Stimulated activated CD8-positive, alpha-beta memory T cell treated with anti-CD3 and anti-CD28 coated beads, Interleukin-7, amount 100 ng/mL, for 4 hours (primary cell): ENCODE data around the gene IFITM2.

ENCODE experiments used
- DNase-seq, 2 donors: peaks; one replicate each; pipeline ENCODE4 v3.0.0-alpha.2; 2020; ENCODE audit warnings: low read depth in 2 of 2

The IFITM2 gene

DNA sequence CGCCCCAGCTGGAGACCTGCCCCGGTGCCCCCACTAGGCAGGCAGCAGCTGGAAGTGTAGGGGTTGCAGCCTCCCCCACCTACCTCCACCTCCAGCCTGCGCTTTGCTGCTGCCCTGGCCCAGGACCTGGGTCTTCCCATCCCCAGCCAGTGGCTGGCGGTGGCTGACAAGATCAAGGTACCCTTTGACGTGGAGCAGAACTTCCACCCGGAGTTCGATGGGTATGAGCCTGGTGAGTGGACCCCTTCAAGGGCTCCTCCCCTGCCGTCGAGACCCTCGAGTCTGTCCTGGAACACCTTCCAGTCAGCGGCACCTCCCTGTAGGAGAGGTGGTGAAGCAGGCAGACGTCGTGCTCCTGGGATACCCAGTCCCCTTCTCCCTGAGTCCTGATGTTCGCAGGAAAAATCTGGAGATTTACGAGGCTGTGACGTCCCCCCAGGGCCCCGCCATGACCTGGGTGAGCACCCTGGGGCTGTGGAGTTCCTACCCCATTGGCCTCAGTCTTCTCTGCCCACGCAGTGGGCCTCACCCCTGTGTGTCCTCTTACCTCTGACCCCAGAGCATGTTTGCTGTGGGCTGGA is 14.3 kb upstream of the IFITM2 start:
- DNase-seq = no peak

DNA sequence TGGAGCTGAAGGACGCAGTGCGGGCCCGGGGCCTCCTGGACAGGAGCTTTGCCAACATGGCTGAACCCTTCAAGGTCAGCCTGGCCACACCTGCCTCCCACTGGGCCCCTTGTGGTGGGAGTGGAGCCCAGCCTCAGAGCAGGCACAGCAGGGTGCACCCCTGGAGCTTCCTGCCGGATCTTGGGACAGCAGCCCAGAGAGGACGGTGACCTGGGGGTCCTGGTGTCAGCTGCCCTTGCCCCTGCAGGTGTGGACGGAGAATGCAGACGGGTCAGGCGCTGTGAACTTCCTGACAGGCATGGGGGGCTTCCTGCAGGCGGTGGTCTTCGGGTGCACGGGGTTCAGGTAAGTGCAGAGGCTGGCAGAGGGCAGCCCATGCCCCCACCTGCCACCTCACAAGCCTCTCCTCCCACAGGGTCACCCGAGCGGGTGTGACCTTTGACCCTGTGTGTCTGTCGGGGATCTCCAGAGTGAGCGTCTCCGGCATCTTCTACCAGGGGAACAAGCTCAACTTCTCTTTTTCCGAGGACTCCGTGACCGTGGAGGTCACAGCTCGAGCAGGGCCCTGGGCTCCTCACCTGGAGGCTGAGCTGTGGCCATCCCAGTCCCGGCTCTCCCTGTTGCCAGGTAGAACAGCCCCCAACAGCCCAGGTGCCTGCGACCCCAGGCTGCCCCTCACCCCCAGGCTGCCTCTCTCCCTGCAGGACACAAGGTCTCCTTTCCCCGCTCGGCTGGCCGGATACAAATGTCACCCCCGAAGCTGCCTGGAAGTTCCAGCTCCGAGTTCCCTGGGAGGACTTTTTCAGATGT is 13.6 kb upstream of the IFITM2 start:
- DNase-seq = no peak

DNA sequence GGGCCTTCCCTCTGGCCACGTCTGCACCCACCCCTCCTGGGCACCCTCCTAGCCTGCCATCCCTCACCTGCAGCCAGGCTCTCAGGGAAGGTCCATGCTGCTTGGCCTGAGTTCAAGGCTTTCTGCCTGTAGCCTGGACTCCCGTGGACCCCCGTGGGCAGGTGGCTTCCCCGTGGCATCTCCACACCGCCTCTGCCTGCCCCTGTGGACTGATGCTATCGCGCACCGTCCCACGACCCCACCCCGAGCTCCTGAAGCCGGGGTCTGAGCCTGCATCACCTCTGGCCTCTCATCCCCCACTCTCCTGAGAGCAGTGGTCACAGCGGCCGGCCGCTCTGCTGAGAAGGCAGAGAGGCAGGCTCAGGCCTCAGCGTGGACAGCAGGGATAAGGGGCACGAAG is 12.8 kb upstream of the IFITM2 start:
- DNase-seq = no peak

DNA sequence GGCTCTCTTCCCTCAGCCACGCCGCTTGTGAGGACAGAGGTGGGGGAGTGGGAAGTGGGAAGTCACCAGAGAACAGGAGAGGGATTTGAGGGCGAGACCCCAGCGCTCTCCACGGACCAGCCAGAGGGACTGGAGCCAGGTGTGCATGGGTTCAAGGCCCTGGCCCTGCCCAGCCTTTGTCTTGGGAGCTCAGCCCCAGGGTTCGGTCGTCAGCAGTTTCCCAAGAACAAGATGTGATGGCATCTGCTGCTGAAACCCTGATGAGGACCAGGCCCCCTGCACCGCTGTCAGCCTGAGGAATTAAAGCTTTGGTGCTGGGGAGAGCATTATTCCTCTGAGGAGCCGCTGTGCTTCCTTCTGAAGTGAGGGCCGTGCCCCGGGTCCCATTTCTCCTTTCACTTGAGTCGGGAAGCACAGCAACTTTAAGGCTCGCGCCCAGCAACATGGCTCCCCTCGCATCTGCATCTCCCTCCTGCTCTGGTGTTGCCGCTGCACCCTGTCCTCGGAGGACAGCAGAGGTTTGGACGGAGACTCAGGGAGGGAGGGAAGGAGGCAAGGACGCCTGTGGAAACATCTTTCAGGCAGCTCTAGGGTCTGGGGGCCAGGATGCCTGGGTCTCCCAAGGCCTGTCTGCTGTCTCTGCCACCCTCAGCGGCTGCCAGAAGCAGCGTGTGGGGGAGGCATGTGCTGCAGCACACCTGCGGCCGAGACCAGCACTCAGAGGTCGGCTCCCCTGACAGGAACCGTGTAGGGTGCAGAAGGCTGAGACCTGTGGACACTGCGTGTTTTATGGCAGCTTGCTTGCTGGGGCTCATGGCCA is 12.1 kb upstream of the IFITM2 start:
- DNase-seq = no peak

DNA sequence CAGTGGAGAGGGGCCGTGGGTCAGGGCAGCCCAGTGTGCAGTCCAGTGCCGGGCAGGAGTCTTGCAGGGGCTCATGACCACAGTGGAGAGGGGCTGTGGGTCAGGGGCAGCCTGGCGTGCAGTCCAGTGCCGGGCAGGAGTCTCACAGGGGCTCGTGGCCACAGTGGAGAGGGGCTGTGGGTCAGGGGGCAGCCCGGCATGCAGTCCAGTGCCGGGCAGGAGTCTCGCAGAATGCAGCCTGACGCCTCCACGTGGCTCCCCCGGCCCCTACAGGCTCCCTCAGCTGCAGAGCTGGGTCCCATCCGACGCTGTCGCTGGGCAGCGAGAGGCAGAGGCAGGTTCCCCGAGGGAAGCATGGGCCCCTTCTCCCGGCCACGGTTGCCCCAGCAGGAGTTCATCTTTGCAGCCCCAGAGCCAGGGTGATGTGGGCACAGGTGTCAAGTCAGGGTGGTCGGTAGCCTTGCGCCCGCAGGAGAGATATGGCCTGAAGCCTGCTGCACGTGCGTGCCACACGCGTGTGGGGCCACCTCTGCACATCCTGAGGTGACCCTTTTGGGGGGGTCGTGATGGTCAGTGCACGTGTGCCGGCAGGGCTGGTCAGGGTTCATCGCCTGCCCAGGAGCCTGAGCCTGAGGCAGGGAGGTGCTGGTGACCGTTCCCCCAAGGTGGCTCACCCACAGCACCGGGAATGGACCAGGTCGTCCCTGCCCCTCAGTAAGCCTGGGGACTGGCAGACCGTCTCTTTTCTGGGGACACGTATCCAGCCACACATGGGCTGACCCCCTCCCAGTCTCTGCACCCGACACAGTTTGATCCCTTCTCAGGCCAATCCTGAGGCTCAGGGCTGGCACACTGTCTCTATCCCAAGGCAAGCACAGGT is 11.2 kb upstream of the IFITM2 start:
- DNase-seq = no peak

DNA sequence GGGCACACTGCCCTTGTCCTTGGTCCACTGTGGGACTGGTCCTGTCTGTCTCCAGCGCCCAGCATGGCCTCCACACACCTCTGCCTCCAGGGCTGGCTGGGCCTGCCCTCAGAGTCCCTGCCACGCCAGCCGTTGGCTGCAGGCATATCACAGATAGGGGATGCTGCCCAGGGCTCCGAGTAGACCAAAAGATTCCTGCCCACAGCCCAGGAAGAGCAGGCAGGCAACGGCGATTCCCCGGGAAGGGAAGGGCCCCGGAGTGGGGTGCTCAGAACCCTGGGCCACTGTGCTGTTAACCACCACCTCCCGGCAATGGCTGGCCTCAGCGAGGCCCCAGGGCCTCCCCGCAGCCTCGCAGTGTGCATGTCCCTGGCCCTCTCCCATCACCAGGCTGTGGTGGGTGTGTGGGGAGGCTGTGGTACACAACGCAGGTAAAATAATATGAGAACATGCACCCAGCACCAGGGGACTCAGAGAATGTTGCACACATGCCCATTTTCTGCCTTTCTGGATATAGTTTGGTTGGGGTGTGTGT is 10.5 kb upstream of the IFITM2 start:
- DNase-seq = no peak

DNA sequence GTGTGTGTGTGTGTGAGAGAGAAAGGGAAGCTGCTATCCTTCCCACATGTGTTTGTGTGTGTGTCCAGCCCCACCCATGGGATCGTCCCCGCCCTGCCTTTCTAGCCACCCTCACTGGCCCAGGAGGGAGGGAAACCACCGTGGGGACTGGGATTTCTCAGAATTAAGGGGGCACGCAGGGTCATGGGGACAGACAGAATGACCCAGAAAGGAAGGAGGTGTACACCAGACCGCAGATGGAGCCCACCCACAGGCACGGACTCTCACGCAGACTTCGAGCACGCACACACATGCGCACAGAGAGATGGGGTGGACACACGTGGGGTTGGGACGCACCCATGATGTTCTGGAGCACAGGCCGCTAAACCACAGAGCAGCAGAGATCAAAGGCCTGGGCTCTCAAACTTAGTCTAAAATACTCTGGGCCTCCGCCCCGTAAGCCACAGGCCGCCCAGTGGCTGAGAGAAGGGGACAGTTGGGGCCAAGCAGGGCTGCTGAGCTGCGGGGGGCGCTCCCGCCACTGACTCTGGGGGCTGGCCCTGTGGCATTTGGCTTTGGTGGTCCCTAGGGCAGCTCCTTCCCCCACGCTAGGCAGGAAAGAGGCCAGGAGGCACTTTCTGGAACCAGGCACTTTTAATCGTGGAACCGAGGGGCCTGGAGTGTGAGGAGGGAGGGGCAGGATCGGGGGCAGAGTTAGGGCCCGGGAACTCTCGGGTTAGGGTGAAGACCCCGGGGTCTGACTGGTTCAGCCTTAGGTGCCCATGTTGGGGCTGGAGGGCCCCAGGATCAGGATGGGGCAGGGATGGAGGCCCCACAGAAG is 9.8 kb upstream of the IFITM2 start:
- DNase-seq = no peak

DNA sequence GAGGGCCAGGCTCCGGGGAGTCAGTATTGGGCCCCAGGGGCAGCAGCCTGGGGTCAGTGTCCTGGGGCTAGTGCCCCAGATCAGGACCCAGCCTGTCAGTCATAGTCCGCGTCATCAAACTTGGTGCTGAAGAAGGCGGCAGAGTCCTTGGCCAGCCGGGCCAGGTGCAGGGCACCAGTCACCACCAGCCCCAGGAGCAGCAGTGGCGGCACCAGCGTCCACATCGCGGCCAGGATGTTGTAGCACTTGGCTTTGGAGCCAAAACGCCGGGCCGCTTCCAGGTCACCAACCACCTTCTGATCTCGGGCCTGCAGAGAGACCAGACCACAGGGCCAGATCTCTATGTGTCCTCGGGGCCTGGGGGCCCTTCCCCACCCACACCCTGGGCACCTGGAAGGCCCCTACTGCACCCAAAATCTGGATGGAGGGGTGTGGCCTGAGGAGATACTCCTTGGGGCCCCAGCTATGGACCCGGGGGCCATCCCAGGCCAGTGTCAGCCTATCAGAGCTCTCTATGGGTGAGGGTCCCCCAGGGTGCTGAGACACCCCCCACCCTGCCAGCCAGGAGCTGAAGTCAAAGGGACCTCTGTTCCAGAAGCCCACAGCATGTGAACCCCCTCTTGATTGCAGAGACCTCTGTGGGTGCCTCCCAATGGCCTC is 9.1 kb upstream of the IFITM2 start:
- DNase-seq = no peak

DNA sequence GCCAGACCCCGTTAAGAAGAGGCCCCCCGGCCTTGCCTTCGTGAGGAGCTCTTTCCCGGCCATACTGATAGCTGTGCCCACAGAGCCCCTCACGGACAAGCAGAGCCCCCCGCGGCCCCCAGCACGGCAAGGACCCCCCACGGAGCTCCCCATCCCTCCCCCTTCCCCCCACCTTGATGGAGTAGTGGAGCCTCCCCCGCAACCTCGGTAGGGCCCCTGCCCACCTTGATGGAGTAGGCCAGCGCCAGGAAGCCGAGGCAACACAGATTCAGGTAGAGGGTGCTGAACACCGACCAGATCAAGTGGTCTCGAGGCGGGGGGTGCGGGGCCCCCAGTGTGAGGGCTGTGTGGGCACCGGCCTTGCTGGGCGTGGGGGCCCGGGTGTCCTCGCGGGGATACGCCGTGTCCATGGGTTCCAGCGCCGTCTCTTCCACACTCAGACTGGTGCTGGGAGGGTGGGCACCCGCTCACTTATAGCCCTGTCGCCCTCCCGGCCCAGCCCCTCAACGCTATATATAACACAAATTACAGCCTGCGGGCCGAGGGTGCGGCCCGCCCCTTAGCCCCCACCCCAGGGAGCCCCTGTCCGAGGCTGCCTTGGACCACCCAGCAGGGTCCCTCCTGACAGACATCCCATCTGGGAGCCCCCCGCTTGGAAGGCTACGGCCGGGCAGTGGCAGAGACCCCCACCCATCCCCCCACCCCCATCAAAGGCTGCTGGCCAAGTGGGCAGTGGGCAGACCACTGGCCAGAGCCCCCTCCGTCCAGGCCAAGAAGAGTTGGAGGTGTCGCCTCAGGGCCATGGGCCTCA is 8.3 kb upstream of the IFITM2 start, which contains the start of gene IFITM5:
Gene IFITM5, minus strand, starts transcription at position 446 of the 811 bp plus-strand sequence. Its CDS starts 36 bp downstream, at position 410.
- DNase-seq = no peak

DNA sequence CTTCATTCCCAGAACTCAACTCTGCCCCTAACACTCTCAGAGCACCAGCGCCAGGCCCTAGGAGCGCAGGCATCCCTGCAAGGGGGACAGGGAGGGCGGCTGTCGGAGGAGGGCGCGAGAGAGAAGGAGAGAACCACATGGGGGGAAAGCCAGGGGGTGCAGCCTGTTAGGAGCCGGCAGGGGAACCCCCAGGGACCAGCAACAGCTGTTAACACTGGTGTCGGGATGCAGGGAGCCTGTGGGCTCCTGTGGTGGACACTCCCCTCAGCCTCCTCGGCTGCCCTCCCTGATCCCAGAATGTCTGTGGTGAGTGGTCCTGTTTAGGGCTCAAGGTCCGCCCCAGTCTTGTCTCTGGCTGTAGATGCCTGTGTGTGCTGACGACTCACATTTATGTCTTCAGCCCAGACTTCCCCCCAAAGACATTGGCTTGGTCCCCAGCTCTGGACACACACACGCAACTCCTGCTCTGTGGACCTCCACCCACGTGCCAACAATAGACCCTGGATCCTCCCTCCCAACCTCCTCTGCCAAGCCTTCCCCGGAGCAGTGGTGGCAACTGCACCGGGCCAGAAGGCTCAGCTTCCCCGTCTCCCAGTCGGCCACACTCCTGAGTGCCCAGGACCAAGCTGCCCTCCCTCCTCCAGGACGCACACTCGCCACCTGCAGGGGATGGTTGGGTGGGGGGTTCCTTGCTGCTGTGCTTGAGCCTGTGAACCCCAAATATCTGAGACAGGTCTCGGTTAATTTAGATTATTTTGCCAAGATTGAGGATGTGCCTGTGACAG is 7.5 kb upstream of the IFITM2 start:
- DNase-seq = no peak

DNA sequence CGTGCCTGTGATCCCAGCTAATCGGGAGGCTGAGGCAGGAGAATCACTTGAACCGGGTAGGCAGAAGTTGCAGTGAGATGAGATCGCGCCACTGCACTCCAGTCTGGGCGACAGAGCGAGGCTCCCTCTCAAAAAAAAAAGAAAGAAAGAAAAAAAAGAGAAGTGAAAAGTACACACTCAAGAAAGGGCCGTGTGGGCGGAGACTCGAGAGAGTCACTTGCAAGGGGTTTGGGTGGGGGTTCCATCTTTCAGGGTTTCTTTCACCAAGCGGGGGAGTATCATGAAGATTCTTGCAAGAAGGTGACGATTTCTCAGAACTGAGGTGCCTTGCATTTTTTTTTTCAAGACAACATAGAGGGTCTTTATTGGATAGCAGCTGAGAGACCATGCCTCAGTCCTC is 4.3 kb upstream of the IFITM2 start:
- DNase-seq = peak in 1 of 2 donors; percentile 53

DNA sequence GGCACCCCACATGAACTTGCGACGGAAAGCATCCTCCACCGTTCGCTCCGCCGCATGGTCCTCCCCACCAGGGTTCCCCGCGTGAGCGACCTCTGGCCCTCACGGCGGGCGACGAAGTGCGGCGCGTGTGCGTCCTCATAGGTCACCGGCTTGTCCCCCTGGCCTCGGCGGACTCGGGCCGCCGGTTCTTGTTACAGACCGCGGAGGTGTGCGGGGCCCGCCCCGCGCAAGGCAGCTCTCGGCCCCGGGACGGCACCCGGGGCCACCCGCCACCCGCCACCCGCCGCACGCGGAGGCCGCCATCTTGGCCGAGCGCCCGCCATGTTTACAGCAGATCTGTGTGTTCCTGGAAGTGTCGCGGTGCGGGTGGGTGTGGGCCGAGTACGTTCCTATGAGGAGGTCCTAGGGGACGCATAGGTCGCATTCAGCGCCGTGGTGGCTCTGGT is 3.5 kb upstream of the IFITM2 start:
- DNase-seq = no peak

DNA sequence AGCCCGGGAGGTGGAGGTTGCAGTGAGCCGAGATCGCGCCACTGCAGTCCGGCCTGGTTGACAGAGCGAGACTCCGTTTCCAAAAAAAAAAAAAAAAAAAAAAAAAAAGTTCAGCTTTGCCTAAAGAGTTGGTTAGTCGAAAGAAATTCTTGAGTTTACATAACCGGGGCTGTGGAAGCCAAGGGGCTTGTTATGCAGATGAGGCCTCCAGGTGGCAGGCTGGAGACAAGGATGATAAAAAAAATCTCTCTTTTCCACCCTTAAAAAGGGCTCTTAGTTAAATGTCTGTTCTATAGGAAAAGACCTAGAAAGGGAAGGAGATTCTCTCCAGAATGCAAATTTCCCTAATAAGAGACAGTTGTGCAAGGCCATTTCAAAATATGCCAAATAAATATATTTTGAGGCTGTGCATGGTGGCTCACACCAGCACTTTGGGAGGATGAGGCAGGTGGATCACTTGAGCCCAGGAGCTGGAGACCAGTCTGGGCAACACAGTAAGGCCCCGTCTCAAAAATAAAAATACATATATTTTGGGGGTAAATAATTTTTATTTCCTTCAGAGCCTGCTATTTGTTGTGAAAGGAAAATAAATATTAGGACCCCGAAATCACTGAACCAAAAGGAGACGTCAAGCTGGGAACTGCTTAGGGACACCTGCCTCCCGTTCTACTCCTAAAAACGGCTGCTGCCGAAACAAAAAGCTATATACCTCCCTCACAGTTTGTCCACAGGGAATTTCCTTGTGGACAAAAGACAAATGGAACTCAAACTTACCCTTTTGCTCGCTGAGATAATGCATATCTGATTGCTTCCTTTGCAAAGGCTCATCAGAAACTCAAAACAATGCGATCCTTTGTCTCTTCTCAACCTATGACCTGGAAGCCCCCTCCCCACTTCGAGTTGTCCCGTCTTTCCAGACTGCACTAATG is 2.4 kb upstream of the IFITM2 start:
- DNase-seq = no peak

DNA sequence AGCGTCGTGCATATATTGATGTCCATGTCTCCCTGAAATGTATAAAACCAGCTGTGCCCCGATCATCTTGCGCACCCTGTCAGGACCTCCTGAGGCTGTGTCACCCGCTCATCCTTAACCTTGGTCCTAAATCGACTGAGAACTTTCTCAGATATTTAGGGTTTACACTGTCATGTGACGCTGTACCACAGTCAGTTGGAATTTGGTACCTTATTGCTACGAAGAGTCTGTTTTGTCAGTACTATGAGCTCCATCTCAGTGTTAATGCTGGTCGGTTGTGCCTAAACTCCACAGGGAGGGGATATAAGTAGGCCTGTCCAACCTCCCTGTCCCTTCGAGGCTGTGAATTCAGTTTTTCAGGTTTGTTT is 1.8 kb upstream of the IFITM2 start:
- DNase-seq = no peak

DNA sequence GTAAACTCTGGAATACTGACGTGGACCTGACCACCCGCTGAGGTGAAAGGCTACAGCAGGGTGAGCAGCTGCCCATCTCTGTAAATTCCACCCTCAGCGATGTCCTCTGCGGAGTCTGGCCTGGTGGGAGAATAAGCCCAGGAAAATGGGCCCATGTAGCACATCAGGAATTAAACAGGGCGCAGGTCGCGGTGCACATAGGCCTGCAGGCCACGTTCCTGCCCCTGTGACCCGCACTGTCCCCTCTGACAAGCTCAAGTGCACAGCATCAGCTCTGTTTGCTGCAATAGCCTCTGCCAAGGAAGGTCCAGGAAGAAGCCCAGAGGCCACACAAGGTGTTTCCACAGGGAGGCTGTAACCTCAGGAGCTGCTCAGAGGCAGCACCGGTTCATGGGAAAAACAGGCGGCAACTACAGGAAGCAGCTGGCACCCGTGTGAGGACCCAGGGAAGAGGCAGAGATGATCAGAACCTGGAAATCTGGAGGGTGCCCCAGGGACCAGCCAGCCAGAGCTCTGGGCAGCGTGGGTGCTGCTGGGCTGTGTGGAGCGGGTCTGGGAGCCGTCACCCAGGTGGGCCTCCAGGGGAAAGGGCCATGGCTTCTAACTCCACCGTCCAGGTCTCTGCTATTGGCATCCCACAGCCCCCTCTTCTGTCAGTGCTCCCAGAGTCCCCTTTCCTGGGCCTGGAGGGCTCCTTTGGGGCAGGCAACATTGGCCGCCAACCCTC is 808 bp upstream of the IFITM2 start:
- DNase-seq = no peak
